K562 (cell line): ENCODE measurements around the gene SLC35F2. TPM values are rescaled to one million over a fixed set of nuclear protein-coding genes. Genes with fewer than 3 reads are reported as not detected.

Experiments
- CCNT2 ChIP-seq: IDR thresholded peaks from 2 replicates; pipeline ENCODE4 v1.6.1; 2011; ENCODE audit warnings: borderline replicate concordance, low read depth, mild to moderate bottlenecking, moderate library complexity, mixed read lengths, low read length; ENCODE audit not compliant: insufficient read length; ENCODE audit errors: extremely low read depth
- HCFC1 ChIP-seq: IDR thresholded peaks from 2 replicates; pipeline ENCODE4 v1.6.1; 2012; ENCODE audit warnings: low read depth, low read length, improper control_type of control experiment
- NCOA2 ChIP-seq, 2 experiments: fragments of 450-650 bp; IDR thresholded peaks; 2 replicates each; pipeline ENCODE4 v1.6.1; 2018; ENCODE audit warnings: mild to moderate bottlenecking in 2 of 2, moderate library complexity in 1 of 2; ENCODE audit not compliant: partially characterized antibody in 2 of 2
- SMARCE1 ChIP-seq: fragments of 450-650 bp; IDR thresholded peaks from 2 replicates; pipeline ENCODE4 v1.7.1; 2016; ENCODE audit warnings: mild to moderate bottlenecking
- polyA plus RNA-seq, 8 experiments: library from polyadenylated mRNA; depleted of rRNA in 4 of 8; stranded (reverse) in 5 of 8; unstranded in 3 of 8; fragments of >200 nt; fragmentation: Nextera tagmentation in 2 of 8; fragmentation: Illumina TruSeq in 1 of 8; extraction: Ambion mirVana in 2 of 8; extraction: Trizol in 1 of 8; gene quantifications; 2 replicates each; pipeline versions ENCODE4 v1.2.1 to v1.2.3, GENCODE V29; 2011 to 2014; ENCODE audit warnings: inconsistent platforms in 1 of 8, missing spikeins in 1 of 8
- total RNA-seq, 7 experiments: library from RNA; depleted of rRNA in 6 of 7; stranded (reverse); fragments of >200 nt in 6 of 7; fragmentation: Illumina TruSeq in 2 of 7; extraction: Trizol in 2 of 7; gene quantifications; 2 replicates each; pipeline versions ENCODE4 v1.2.1 to v1.2.3, GENCODE V29; 2011 to 2021; ENCODE audit warnings: low replicate concordance in 1 of 7
- TF ChIP-seq, protein P1 (sequence below): fragments of 450-650 bp; formaldehyde crosslinking; IDR thresholded peaks from 2 replicates; pipeline ENCODE4 v1.4.0; 2020; ENCODE audit warnings: mild to moderate bottlenecking, moderate library complexity
- TF ChIP-seq, protein P2 (sequence below): fragments of 250-450 bp; sonication (Bioruptor Pico); IDR thresholded peaks from 2 replicates; pipeline ENCODE4 v1.4.0; 2020
- TF ChIP-seq, protein P3 (sequence below): fragments of 450-650 bp; IDR thresholded peaks from 2 replicates; pipeline ENCODE4 v1.6.1; 2016; ENCODE audit warnings: mild to moderate bottlenecking, moderate library complexity

SLC35F2 gene
- total and polyA plus RNA-seq, 9 of the 15 experiments (the other 6 are each of a cell fraction or from before 2014, with no cell fraction given) = 28.6 to 63.9 (median 53.4) TPM

DNA sequence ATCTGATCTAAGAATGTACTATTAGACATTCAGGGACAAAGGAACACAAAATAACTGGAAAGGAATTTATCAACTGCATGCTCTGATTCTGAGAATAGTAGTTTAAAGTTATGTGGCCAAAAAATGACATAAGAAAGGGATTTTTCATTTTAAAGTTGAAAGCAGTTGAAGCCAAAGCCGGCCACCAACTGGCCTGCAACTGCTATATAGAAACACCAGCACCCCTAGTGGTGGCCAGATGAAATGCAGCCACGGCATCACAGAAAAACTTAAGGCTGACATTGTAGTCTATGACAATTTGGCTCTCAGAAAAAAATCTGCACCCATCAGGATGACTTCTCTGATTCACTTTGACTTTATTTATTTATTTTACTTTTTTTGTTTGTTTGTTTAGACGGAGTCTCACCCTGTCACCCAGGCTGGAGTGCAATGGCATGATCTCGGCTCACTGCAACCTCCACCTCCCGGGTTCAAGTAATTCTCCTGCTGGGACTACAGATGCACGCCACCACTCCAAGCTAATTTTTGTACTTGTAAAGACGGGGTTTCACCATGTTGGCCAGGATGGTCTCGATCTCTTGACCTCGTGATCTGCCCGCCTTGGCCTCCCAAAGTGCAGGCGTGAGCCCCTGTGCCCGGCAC is 59.2 kb downstream of the SLC35F2 start (continued):
- TF ChIP-seq, protein P1, sequence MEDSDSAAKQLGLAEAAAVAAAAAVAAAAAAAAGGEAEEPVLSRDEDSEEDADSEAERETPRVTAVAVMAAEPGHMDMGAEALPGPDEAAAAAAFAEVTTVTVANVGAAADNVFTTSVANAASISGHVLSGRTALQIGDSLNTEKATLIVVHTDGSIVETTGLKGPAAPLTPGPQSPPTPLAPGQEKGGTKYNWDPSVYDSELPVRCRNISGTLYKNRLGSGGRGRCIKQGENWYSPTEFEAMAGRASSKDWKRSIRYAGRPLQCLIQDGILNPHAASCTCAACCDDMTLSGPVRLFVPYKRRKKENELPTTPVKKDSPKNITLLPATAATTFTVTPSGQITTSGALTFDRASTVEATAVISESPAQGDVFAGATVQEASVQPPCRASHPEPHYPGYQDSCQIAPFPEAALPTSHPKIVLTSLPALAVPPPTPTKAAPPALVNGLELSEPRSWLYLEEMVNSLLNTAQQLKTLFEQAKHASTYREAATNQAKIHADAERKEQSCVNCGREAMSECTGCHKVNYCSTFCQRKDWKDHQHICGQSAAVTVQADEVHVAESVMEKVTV (CRISPR knock-in tag) = peak; percentile 37; the same call in 1 of the 2 replicates
- TF ChIP-seq NCOA2 (IDR thresholded peaks at IDR 0.05; ENCODE audit: partially characterized antibody in 2 of 2) = peak in 1 of 2 experiments; percentile 7
- no peak for TF ChIP-seq SMARCE1
- TF ChIP-seq, protein P2, sequence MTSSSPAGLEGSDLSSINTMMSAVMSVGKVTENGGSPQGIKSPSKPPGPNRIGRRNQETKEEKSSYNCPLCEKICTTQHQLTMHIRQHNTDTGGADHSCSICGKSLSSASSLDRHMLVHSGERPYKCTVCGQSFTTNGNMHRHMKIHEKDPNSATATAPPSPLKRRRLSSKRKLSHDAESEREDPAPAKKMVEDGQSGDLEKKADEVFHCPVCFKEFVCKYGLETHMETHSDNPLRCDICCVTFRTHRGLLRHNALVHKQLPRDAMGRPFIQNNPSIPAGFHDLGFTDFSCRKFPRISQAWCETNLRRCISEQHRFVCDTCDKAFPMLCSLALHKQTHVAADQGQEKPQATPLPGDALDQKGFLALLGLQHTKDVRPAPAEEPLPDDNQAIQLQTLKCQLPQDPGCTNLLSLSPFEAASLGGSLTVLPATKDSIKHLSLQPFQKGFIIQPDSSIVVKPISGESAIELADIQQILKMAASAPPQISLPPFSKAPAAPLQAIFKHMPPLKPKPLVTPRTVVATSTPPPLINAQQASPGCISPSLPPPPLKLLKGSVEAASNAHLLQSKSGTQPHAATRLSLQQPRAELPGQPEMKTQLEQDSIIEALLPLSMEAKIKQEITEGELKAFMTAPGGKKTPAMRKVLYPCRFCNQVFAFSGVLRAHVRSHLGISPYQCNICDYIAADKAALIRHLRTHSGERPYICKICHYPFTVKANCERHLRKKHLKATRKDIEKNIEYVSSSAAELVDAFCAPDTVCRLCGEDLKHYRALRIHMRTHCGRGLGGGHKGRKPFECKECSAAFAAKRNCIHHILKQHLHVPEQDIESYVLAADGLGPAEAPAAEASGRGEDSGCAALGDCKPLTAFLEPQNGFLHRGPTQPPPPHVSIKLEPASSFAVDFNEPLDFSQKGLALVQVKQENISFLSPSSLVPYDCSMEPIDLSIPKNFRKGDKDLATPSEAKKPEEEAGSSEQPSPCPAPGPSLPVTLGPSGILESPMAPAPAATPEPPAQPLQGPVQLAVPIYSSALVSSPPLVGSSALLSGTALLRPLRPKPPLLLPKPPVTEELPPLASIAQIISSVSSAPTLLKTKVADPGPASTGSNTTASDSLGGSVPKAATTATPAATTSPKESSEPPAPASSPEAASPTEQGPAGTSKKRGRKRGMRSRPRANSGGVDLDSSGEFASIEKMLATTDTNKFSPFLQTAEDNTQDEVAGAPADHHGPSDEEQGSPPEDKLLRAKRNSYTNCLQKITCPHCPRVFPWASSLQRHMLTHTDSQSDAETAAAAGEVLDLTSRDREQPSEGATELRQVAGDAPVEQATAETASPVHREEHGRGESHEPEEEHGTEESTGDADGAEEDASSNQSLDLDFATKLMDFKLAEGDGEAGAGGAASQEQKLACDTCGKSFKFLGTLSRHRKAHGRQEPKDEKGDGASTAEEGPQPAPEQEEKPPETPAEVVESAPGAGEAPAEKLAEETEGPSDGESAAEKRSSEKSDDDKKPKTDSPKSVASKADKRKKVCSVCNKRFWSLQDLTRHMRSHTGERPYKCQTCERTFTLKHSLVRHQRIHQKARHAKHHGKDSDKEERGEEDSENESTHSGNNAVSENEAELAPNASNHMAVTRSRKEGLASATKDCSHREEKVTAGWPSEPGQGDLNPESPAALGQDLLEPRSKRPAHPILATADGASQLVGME = no peak
- no peak for TF ChIP-seq HCFC1
- TF ChIP-seq CCNT2 = no peak
- TF ChIP-seq, protein P3, sequence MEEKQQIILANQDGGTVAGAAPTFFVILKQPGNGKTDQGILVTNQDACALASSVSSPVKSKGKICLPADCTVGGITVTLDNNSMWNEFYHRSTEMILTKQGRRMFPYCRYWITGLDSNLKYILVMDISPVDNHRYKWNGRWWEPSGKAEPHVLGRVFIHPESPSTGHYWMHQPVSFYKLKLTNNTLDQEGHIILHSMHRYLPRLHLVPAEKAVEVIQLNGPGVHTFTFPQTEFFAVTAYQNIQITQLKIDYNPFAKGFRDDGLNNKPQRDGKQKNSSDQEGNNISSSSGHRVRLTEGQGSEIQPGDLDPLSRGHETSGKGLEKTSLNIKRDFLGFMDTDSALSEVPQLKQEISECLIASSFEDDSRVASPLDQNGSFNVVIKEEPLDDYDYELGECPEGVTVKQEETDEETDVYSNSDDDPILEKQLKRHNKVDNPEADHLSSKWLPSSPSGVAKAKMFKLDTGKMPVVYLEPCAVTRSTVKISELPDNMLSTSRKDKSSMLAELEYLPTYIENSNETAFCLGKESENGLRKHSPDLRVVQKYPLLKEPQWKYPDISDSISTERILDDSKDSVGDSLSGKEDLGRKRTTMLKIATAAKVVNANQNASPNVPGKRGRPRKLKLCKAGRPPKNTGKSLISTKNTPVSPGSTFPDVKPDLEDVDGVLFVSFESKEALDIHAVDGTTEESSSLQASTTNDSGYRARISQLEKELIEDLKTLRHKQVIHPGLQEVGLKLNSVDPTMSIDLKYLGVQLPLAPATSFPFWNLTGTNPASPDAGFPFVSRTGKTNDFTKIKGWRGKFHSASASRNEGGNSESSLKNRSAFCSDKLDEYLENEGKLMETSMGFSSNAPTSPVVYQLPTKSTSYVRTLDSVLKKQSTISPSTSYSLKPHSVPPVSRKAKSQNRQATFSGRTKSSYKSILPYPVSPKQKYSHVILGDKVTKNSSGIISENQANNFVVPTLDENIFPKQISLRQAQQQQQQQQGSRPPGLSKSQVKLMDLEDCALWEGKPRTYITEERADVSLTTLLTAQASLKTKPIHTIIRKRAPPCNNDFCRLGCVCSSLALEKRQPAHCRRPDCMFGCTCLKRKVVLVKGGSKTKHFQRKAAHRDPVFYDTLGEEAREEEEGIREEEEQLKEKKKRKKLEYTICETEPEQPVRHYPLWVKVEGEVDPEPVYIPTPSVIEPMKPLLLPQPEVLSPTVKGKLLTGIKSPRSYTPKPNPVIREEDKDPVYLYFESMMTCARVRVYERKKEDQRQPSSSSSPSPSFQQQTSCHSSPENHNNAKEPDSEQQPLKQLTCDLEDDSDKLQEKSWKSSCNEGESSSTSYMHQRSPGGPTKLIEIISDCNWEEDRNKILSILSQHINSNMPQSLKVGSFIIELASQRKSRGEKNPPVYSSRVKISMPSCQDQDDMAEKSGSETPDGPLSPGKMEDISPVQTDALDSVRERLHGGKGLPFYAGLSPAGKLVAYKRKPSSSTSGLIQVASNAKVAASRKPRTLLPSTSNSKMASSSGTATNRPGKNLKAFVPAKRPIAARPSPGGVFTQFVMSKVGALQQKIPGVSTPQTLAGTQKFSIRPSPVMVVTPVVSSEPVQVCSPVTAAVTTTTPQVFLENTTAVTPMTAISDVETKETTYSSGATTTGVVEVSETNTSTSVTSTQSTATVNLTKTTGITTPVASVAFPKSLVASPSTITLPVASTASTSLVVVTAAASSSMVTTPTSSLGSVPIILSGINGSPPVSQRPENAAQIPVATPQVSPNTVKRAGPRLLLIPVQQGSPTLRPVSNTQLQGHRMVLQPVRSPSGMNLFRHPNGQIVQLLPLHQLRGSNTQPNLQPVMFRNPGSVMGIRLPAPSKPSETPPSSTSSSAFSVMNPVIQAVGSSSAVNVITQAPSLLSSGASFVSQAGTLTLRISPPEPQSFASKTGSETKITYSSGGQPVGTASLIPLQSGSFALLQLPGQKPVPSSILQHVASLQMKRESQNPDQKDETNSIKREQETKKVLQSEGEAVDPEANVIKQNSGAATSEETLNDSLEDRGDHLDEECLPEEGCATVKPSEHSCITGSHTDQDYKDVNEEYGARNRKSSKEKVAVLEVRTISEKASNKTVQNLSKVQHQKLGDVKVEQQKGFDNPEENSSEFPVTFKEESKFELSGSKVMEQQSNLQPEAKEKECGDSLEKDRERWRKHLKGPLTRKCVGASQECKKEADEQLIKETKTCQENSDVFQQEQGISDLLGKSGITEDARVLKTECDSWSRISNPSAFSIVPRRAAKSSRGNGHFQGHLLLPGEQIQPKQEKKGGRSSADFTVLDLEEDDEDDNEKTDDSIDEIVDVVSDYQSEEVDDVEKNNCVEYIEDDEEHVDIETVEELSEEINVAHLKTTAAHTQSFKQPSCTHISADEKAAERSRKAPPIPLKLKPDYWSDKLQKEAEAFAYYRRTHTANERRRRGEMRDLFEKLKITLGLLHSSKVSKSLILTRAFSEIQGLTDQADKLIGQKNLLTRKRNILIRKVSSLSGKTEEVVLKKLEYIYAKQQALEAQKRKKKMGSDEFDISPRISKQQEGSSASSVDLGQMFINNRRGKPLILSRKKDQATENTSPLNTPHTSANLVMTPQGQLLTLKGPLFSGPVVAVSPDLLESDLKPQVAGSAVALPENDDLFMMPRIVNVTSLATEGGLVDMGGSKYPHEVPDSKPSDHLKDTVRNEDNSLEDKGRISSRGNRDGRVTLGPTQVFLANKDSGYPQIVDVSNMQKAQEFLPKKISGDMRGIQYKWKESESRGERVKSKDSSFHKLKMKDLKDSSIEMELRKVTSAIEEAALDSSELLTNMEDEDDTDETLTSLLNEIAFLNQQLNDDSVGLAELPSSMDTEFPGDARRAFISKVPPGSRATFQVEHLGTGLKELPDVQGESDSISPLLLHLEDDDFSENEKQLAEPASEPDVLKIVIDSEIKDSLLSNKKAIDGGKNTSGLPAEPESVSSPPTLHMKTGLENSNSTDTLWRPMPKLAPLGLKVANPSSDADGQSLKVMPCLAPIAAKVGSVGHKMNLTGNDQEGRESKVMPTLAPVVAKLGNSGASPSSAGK = no peak
